HEK293 (cell line): ENCODE measurements around the gene EML6.
A peak's percentile ranks its signal among the peaks of the same experiment; 100 is the strongest.

Experiments used
- CTCF ChIA-PET: fragments of 350-600 bp; formaldehyde crosslinking; extraction: SDS; loops from one replicate; lab custom pipeline; 2021; ENCODE audit warnings: antibody characterized with exemption; lab: Yijun Ruan, JAX
- POLR2A ChIA-PET: fragments of 300-600 bp; formaldehyde crosslinking; extraction: SDS; loops from one replicate; lab custom pipeline; 2020; ENCODE audit warnings: antibody characterized with exemption, inconsistent platforms; lab: Yijun Ruan, JAX
- H3K27ac ChIP-seq: fragments of 200-500 bp; sonication (Bioruptor generic); 2 replicates; pipeline ENCODE4 v1.5.1; 2014; ENCODE audit warnings: low read depth, low read length, control low read depth, inconsistent platforms; ENCODE audit errors: extremely low read depth
- H3K36me3 ChIP-seq, 2 experiments: fragments of 200-500 bp in 1 of 2; sonication (Bioruptor generic) in 1 of 2; 1 replicate in 1 of 2; 2 replicates in 1 of 2; pipeline ENCODE4 v1.5.1; 2014 to 2017; ENCODE audit warnings: inconsistent platforms in 2 of 2, low read length in 2 of 2; ENCODE audit not compliant: control insufficient read depth in 2 of 2, insufficient read depth in 1 of 2
- H3K4me1 ChIP-seq: fragments of 200-500 bp; sonication (Bioruptor generic); 2 replicates; pipeline ENCODE4 v1.5.1; 2014; ENCODE audit warnings: mild to moderate bottlenecking, low read length, inconsistent platforms; ENCODE audit not compliant: control insufficient read depth, insufficient read depth
- H3K4me3 ChIP-seq: 2 replicates; pipeline ENCODE4 v1.5.1; 2011; ENCODE audit warnings: low read depth, mild to moderate bottlenecking, control low read depth, low read length, moderate library complexity
- H3K9me3 ChIP-seq: fragments of 200-500 bp; sonication (Bioruptor generic); 2 replicates; pipeline ENCODE4 v1.5.1; 2014; ENCODE audit warnings: low read depth, low read length, inconsistent platforms; ENCODE audit not compliant: control insufficient read depth, insufficient read depth
- BCL11A ChIP-seq: fragments of 450-650 bp; formaldehyde crosslinking; IDR thresholded peaks from 2 replicates; pipeline ENCODE4 v1.5.1; 2016; ENCODE audit warnings: low read depth, missing biosample characterization, missing genetic modification characterization
- BCL6B ChIP-seq: fragments of 450-650 bp; formaldehyde crosslinking; IDR thresholded peaks from 2 replicates; pipeline ENCODE4 v1.5.1; 2017; ENCODE audit warnings: missing biosample characterization, missing genetic modification characterization
- ELK4 ChIP-seq: IDR thresholded peaks from 2 replicates; pipeline ENCODE4 v1.6.1; 2011; ENCODE audit warnings: mild to moderate bottlenecking, low read depth, low read length, borderline replicate concordance
- IKZF3 ChIP-seq: fragments of 450-650 bp; IDR thresholded peaks from 2 replicates; pipeline ENCODE4 v1.5.0; 2018; ENCODE audit warnings: missing biosample characterization, mild to moderate bottlenecking, missing genetic modification characterization, moderate library complexity
- KLF9 ChIP-seq: fragments of 450-650 bp; formaldehyde crosslinking; IDR thresholded peaks from 2 replicates; pipeline ENCODE4 v1.5.1; 2016; ENCODE audit warnings: missing biosample characterization, missing genetic modification characterization, low read depth
- MEIS1 ChIP-seq: sonication (generic); formaldehyde crosslinking; IDR thresholded peaks from 2 replicates; pipeline ENCODE4 v1.8.1; 2022; ENCODE audit warnings: missing genetic modification reagents, mild to moderate bottlenecking, borderline replicate concordance
- MYNN ChIP-seq: fragments of 450-650 bp; formaldehyde crosslinking; IDR thresholded peaks from 2 replicates; pipeline ENCODE4 v1.5.1; 2016; ENCODE audit warnings: missing biosample characterization, missing genetic modification characterization, borderline replicate concordance
- SETDB1 ChIP-seq: IDR thresholded peaks from one replicate; pipeline ENCODE4 v1.6.1; 2017; ENCODE audit warnings: mild to moderate bottlenecking, low read length, moderate library complexity, mixed read lengths; ENCODE audit not compliant: insufficient read length
- ZBTB20 ChIP-seq: fragments of 450-650 bp; formaldehyde crosslinking; IDR thresholded peaks from 2 replicates; pipeline ENCODE4 v1.5.1; 2016; ENCODE audit warnings: missing biosample characterization, missing genetic modification characterization
- ZBTB44 ChIP-seq: fragments of 450-650 bp; IDR thresholded peaks from 2 replicates; pipeline ENCODE4 v1.5.1; 2018; ENCODE audit warnings: missing biosample characterization, mild to moderate bottlenecking, missing genetic modification characterization
- ZBTB8A ChIP-seq: fragments of 450-650 bp; formaldehyde crosslinking; IDR thresholded peaks from 2 replicates; pipeline ENCODE4 v1.5.1; 2016; ENCODE audit warnings: missing biosample characterization, missing genetic modification characterization
- ZNF202 ChIP-seq: fragments of 450-650 bp; formaldehyde crosslinking; IDR thresholded peaks from 2 replicates; pipeline ENCODE4 v1.5.1; 2016; ENCODE audit warnings: missing biosample characterization, missing genetic modification characterization, borderline replicate concordance
- ZNF248 ChIP-seq: fragments of 450-650 bp; formaldehyde crosslinking; IDR thresholded peaks from 2 replicates; pipeline ENCODE4 v1.5.1; 2017; ENCODE audit warnings: missing biosample characterization, missing genetic modification characterization
- ZNF335 ChIP-seq: fragments of 450-650 bp; formaldehyde crosslinking; conservative IDR thresholded peaks from 2 replicates; pipeline ENCODE4 v1.5.1; 2016; ENCODE audit warnings: missing biosample characterization, missing genetic modification characterization
- ZNF513 ChIP-seq: fragments of 450-650 bp; IDR thresholded peaks from 2 replicates; pipeline ENCODE4 v1.5.1; 2018; ENCODE audit warnings: missing biosample characterization, missing genetic modification characterization
- ZNF621 ChIP-seq: fragments of 450-650 bp; formaldehyde crosslinking; IDR thresholded peaks from 2 replicates; pipeline ENCODE4 v1.5.1; 2017; ENCODE audit warnings: missing biosample characterization, missing genetic modification characterization
- ZNF629 ChIP-seq: fragments of 450-650 bp; formaldehyde crosslinking; IDR thresholded peaks from 2 replicates; pipeline ENCODE4 v1.5.1; 2017; ENCODE audit warnings: missing biosample characterization, missing genetic modification characterization
- ZXDB ChIP-seq: fragments of 450-650 bp; formaldehyde crosslinking; IDR thresholded peaks from 2 replicates; pipeline ENCODE4 v1.5.1; 2016; ENCODE audit warnings: missing biosample characterization, missing genetic modification characterization

Gene EML6

GRCh38 chr2:55014962-55015939 is 291.8 kb downstream of the EML6 start (continued):
- TF ChIP-seq IKZF3 (tag by site-specific recombination) (peak; percentile 54; the same call in 1 of the 2 replicates), SETDB1 (peak; percentile 33), ZNF248 (tag by site-specific recombination) (no peak)

- Histone ChIP-seq H3K4me1 (peaks cover 9% of the 10 kb centered on the region), H3K9me3 (no peaks in the 10 kb centered on the region), H3K4me3 (no peak overlapping the region), H3K36me3 (no peaks in the 10 kb centered on the region), H3K27ac (no peak overlapping the region)
- POLR2A ChIA-PET = no interaction called here
- CTCF ChIA-PET = interaction anchor here (1.0 to 11.8 kb wide), 3 partner anchors 31 to 157 kb away, joined by 3 to 121 read pairs (median 32); no protein-coding TSS in a partner anchor
- TF ChIP-seq KLF9 (tag by site-specific recombination) = no peak
- TF ChIP-seq ZBTB44 (tag by site-specific recombination) = no peak
- TF ChIP-seq BCL11A = no peak
- no peak for TF ChIP-seq ZXDB
- TF ChIP-seq MEIS1 (CRISPR knock-in tag) = no peak
Measured at GRCh38 chr2:55017428-55017827, 294.0 kb downstream of the EML6 start.

GRCh38 chr2:55017880-55018279 is 294.4 kb downstream of the EML6 start:
- Histone ChIP-seq H3K9me3 (no peaks in the 10 kb centered on the region), H3K36me3 (no peaks in the 10 kb centered on the region), H3K4me1 (peaks cover 4% of the 10 kb centered on the region), H3K27ac (no peak overlapping the region), H3K4me3 (no peak overlapping the region)
- ChIA-PET POLR2A (no interaction called here), CTCF (interaction anchor here (0.6 to 11.8 kb wide), 4 partner anchors 28 to 156 kb away, joined by 3 to 121 read pairs (median 3); no protein-coding TSS in a partner anchor)
- TF ChIP-seq MYNN (tag by site-specific recombination) = no peak
- TF ChIP-seq ZNF335 = no peak
- no peak for TF ChIP-seq ZNF202 (tag by site-specific recombination)
- no peak for TF ChIP-seq ZBTB20
- TF ChIP-seq ZNF513 (tag by site-specific recombination) = no peak
- no peak for TF ChIP-seq IKZF3 (tag by site-specific recombination)
- TF ChIP-seq ZNF621 = no peak
- TF ChIP-seq ELK4 = no peak
- TF ChIP-seq ZNF629 (tag by site-specific recombination) = no peak
- TF ChIP-seq ZBTB8A = no peak
- no peak for TF ChIP-seq BCL6B (tag by site-specific recombination)
